GM23338 (cell line): ENCODE data around the gene DNAI1. TPM values are rescaled to one million over a fixed set of nuclear protein-coding genes. Genes with fewer than 3 reads are reported as not detected.

Experiments
- ATAC-seq: fragments of 200-7000 bp; cut with Tn5 transposase; 3 replicates; pipeline ENCODE4 v1.9.1; 2020
- DNase-seq: peaks from one replicate; pipeline ENCODE4 v3.0.0-alpha.2; 2015; ENCODE audit warnings: low spot score
- H2AFZ ChIP-seq: fragments of 200-600 bp; sonication (generic); 2 replicates; pipeline ENCODE4 v1.8.0; 2016; ENCODE audit warnings: antibody characterized with exemption, mild to moderate bottlenecking, moderate library complexity
- H3F3A ChIP-seq: fragments of 200-600 bp; sonication (generic); replicated peaks from 2 replicates; pipeline ENCODE4 v1.8.0; 2017; ENCODE audit warnings: antibody characterized with exemption, mixed run types, low read depth
- H3K27ac ChIP-seq: fragments of 200-600 bp; sonication (generic); 2 replicates; pipeline ENCODE4 v1.6.1; 2016; ENCODE audit warnings: low read depth
- H3K27me3 ChIP-seq: fragments of 200-600 bp; sonication (generic); 2 replicates; pipeline ENCODE4 v1.8.0; 2016; ENCODE audit warnings: mild to moderate bottlenecking, mixed run types, moderate library complexity; ENCODE audit not compliant: insufficient read depth
- H3K36me3 ChIP-seq: fragments of 200-600 bp; sonication (generic); 2 replicates; pipeline ENCODE4 v1.8.0; 2016; ENCODE audit warnings: mild to moderate bottlenecking; ENCODE audit not compliant: insufficient read depth
- H3K4me1 ChIP-seq: fragments of 200-600 bp; sonication (generic); 2 replicates; pipeline ENCODE4 v1.8.0; 2016; ENCODE audit warnings: mild to moderate bottlenecking, moderate library complexity; ENCODE audit not compliant: insufficient read depth
- H3K4me2 ChIP-seq: fragments of 200-600 bp; sonication (generic); 2 replicates; pipeline ENCODE4 v1.7.1; 2017; ENCODE audit warnings: mixed run types
- H3K4me3 ChIP-seq: fragments of 200-600 bp; sonication (generic); 2 replicates; pipeline ENCODE4 v1.6.1; 2016; ENCODE audit warnings: mixed run types
- H3K79me2 ChIP-seq: fragments of 200-600 bp; sonication (generic); replicated peaks from 2 replicates; pipeline ENCODE4 v1.8.0; 2017; ENCODE audit warnings: mild to moderate bottlenecking; ENCODE audit not compliant: insufficient read depth
- H3K9me2 ChIP-seq: fragments of 200-600 bp; sonication (generic); 2 replicates; pipeline ENCODE4 v1.8.0; 2017; ENCODE audit not compliant: insufficient read depth
- H4K20me1 ChIP-seq: fragments of 200-600 bp; sonication (generic); replicated peaks from 2 replicates; pipeline ENCODE4 v1.8.0; 2017; ENCODE audit warnings: mild to moderate bottlenecking; ENCODE audit not compliant: insufficient read depth
- H3K27ac Mint-ChIP-seq: 2 replicates; pipeline ENCODE4 v1.8.0; 2020; ENCODE audit warnings: inconsistent platforms, mild to moderate bottlenecking, moderate library complexity, mixed read lengths
- H3K27me3 Mint-ChIP-seq: 3 replicates; pipeline ENCODE4 v1.8.0; 2022; ENCODE audit warnings: low read depth, mild to moderate bottlenecking, moderate library complexity, mixed read lengths, inconsistent platforms; ENCODE audit not compliant: insufficient read depth, poor library complexity
- H3K36me3 Mint-ChIP-seq: 3 replicates; pipeline ENCODE4 v1.8.0; 2021; ENCODE audit warnings: low read depth, mild to moderate bottlenecking, inconsistent platforms, moderate library complexity, mixed read lengths
- H3K4me1 Mint-ChIP-seq: 3 replicates; pipeline ENCODE4 v1.8.0; 2020; ENCODE audit warnings: mild to moderate bottlenecking, inconsistent platforms, mixed read lengths
- H3K4me3 Mint-ChIP-seq: 3 replicates; pipeline ENCODE4 v1.8.0; 2021; ENCODE audit warnings: moderate library complexity, mild to moderate bottlenecking, inconsistent platforms, mixed read lengths
- H3K9me3 Mint-ChIP-seq: 3 replicates; pipeline ENCODE4 v1.8.0; 2020; ENCODE audit warnings: moderate library complexity, mild to moderate bottlenecking, inconsistent platforms, mixed read lengths
- CREB1 ChIP-seq: fragments of 250-450 bp; sonication (Bioruptor Pico); IDR thresholded peaks from 2 replicates; pipeline ENCODE4 v1.5.0; 2020; ENCODE audit warnings: low read depth, mild to moderate bottlenecking, moderate library complexity
- EZH2 ChIP-seq: fragments of 200-600 bp; sonication (generic); IDR thresholded peaks from one replicate; pipeline ENCODE4 v1.8.0; 2017; ENCODE audit warnings: antibody characterized with exemption, mild to moderate bottlenecking, low read depth; ENCODE audit not compliant: unreplicated experiment
- EZH2phosphoT487 ChIP-seq: fragments of 200-600 bp; sonication (generic); IDR thresholded peaks from one replicate; pipeline ENCODE4 v1.8.1; 2018; ENCODE audit warnings: antibody characterized with exemption; ENCODE audit not compliant: unreplicated experiment
- JUNB ChIP-seq: IDR thresholded peaks from one replicate; pipeline ENCODE4 v1.6.1; 2016; ENCODE audit warnings: antibody characterized with exemption; ENCODE audit not compliant: unreplicated experiment
- NANOG ChIP-seq: IDR thresholded peaks from 2 replicates; pipeline ENCODE4 v1.6.1; 2016; ENCODE audit warnings: antibody characterized with exemption, borderline replicate concordance
- POLR2AphosphoS5 ChIP-seq: IDR thresholded peaks from 2 replicates; pipeline ENCODE4 v1.6.1; 2016; ENCODE audit warnings: antibody characterized with exemption, low read depth
- STAT1 ChIP-seq: IDR thresholded peaks from one replicate; pipeline ENCODE4 v1.6.1; 2016; ENCODE audit warnings: antibody characterized with exemption; ENCODE audit not compliant: unreplicated experiment
- ZNF114 ChIP-seq: fragments of 250-450 bp; sonication (Bioruptor Pico); IDR thresholded peaks from 2 replicates; pipeline ENCODE4 v1.5.0; 2020; ENCODE audit warnings: mild to moderate bottlenecking, moderate library complexity
- ZNF331 ChIP-seq: fragments of 250-450 bp; sonication (Bioruptor Pico); IDR thresholded peaks from 2 replicates; pipeline ENCODE4 v1.5.0; 2020; ENCODE audit warnings: low read depth, mild to moderate bottlenecking, moderate library complexity
- polyA plus RNA-seq: library from polyadenylated mRNA; unstranded; fragments of >200 nt; fragmentation: Nextera tagmentation; extraction: Ambion mirVana; gene quantifications from 2 replicates; pipeline ENCODE4 v1.2.1, GENCODE V29; 2016
- total RNA-seq: library from RNA; depleted of rRNA; stranded (reverse); fragments of >200 nt; shearing (Covaris generic); gene quantifications from 2 replicates; pipeline ENCODE4 v1.2.3, GENCODE V29; 2014
- TF ChIP-seq, protein P1 (sequence below), 2 experiments: fragments of 200-600 bp in 1 of 2; sonication (generic) in 1 of 2; conservative IDR thresholded peaks; 2 replicates each; pipeline versions ENCODE4 v1.5.1 to v1.6.1; 2016 to 2017; ENCODE audit warnings: antibody characterized with exemption in 2 of 2, low read depth in 2 of 2, mild to moderate bottlenecking in 2 of 2, moderate library complexity in 1 of 2
- TF ChIP-seq, protein P2 (sequence below): IDR thresholded peaks from 2 replicates; pipeline ENCODE4 v1.6.1; 2016; ENCODE audit warnings: antibody characterized with exemption
- TF ChIP-seq, protein P3 (sequence below): fragments of 250-450 bp; sonication (Bioruptor Pico); IDR thresholded peaks from 2 replicates; pipeline ENCODE4 v1.5.0; 2020; ENCODE audit warnings: mild to moderate bottlenecking, moderate library complexity
- TF ChIP-seq, protein P4 (sequence below): IDR thresholded peaks from one replicate; pipeline ENCODE4 v1.6.1; 2018; ENCODE audit warnings: antibody characterized with exemption; ENCODE audit not compliant: unreplicated experiment

The DNAI1 gene
- total and polyA plus RNA-seq, 2 experiments from 2014 or later, result 1.0 to 1.1 TPM

DNA sequence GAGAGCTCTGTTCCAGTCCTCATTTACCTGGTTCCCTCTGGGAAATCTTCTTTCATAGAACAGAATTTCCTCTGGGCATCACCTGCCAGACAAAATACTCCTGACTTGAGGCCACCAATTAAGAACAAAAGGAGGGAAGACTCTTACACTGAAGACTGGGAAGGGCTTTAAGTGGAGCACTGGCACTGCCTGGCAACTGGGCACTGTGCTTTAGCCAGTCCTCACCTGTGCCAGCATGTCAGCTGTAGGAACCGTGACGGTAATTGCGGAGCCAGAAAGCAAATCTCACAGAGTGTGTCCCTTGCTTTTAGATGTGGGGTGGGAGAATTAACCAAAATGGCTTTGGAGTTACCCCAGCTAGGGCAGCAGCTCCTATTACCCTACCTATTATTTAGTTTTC, 40.9 kb upstream of the DNAI1 start:
- H4K20me1 ChIP-seq, result no peaks in the 10 kb centered on the region; the same call in none of the 2 replicates
- H3K27me3 ChIP-seq, result no peaks in the 10 kb centered on the region
- H3K4me3 ChIP-seq, result no peak overlapping the region
- ATAC-seq (no peak), DNase-seq (no peak)
- no peak overlapping the region for H2AFZ ChIP-seq
- no peak overlapping the region for H3K4me3 Mint-ChIP-seq
- H3K4me2 ChIP-seq, result no peak overlapping the region
- H3K36me3 ChIP-seq, result no peaks in the 10 kb centered on the region
- H3K36me3 Mint-ChIP-seq, result no peaks in the 10 kb centered on the region
- peaks cover 12% of the 10 kb centered on the region for H3K4me1 ChIP-seq
- H3K79me2 ChIP-seq, result no peaks in the 10 kb centered on the region
- H3F3A ChIP-seq, result no peaks in the 10 kb centered on the region
- no peaks in the 10 kb centered on the region for H3K9me3 Mint-ChIP-seq
- H3K9me2 ChIP-seq, result no peaks in the 10 kb centered on the region
- no peak overlapping the region for H3K27ac ChIP-seq
- H3K27me3 Mint-ChIP-seq, result peaks cover 8% of the 10 kb centered on the region
- no peak overlapping the region for H3K27ac Mint-ChIP-seq
- peaks cover 15% of the 10 kb centered on the region for H3K4me1 Mint-ChIP-seq
- no peak for TF ChIP-seq ZNF331
- TF ChIP-seq JUNB, result no peak
- TF ChIP-seq, protein P1, sequence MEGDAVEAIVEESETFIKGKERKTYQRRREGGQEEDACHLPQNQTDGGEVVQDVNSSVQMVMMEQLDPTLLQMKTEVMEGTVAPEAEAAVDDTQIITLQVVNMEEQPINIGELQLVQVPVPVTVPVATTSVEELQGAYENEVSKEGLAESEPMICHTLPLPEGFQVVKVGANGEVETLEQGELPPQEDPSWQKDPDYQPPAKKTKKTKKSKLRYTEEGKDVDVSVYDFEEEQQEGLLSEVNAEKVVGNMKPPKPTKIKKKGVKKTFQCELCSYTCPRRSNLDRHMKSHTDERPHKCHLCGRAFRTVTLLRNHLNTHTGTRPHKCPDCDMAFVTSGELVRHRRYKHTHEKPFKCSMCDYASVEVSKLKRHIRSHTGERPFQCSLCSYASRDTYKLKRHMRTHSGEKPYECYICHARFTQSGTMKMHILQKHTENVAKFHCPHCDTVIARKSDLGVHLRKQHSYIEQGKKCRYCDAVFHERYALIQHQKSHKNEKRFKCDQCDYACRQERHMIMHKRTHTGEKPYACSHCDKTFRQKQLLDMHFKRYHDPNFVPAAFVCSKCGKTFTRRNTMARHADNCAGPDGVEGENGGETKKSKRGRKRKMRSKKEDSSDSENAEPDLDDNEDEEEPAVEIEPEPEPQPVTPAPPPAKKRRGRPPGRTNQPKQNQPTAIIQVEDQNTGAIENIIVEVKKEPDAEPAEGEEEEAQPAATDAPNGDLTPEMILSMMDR (conservative IDR thresholded peaks at IDR 0.05; ENCODE audit: low read depth in 2 of 2), result no peak
- TF ChIP-seq CREB1 (CRISPR knock-in tag), result no peak
- TF ChIP-seq, protein P2, sequence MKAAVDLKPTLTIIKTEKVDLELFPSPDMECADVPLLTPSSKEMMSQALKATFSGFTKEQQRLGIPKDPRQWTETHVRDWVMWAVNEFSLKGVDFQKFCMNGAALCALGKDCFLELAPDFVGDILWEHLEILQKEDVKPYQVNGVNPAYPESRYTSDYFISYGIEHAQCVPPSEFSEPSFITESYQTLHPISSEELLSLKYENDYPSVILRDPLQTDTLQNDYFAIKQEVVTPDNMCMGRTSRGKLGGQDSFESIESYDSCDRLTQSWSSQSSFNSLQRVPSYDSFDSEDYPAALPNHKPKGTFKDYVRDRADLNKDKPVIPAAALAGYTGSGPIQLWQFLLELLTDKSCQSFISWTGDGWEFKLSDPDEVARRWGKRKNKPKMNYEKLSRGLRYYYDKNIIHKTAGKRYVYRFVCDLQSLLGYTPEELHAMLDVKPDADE, result no peak
- no peak for TF ChIP-seq POLR2AphosphoS5
- TF ChIP-seq STAT1, result no peak
- TF ChIP-seq, protein P3, sequence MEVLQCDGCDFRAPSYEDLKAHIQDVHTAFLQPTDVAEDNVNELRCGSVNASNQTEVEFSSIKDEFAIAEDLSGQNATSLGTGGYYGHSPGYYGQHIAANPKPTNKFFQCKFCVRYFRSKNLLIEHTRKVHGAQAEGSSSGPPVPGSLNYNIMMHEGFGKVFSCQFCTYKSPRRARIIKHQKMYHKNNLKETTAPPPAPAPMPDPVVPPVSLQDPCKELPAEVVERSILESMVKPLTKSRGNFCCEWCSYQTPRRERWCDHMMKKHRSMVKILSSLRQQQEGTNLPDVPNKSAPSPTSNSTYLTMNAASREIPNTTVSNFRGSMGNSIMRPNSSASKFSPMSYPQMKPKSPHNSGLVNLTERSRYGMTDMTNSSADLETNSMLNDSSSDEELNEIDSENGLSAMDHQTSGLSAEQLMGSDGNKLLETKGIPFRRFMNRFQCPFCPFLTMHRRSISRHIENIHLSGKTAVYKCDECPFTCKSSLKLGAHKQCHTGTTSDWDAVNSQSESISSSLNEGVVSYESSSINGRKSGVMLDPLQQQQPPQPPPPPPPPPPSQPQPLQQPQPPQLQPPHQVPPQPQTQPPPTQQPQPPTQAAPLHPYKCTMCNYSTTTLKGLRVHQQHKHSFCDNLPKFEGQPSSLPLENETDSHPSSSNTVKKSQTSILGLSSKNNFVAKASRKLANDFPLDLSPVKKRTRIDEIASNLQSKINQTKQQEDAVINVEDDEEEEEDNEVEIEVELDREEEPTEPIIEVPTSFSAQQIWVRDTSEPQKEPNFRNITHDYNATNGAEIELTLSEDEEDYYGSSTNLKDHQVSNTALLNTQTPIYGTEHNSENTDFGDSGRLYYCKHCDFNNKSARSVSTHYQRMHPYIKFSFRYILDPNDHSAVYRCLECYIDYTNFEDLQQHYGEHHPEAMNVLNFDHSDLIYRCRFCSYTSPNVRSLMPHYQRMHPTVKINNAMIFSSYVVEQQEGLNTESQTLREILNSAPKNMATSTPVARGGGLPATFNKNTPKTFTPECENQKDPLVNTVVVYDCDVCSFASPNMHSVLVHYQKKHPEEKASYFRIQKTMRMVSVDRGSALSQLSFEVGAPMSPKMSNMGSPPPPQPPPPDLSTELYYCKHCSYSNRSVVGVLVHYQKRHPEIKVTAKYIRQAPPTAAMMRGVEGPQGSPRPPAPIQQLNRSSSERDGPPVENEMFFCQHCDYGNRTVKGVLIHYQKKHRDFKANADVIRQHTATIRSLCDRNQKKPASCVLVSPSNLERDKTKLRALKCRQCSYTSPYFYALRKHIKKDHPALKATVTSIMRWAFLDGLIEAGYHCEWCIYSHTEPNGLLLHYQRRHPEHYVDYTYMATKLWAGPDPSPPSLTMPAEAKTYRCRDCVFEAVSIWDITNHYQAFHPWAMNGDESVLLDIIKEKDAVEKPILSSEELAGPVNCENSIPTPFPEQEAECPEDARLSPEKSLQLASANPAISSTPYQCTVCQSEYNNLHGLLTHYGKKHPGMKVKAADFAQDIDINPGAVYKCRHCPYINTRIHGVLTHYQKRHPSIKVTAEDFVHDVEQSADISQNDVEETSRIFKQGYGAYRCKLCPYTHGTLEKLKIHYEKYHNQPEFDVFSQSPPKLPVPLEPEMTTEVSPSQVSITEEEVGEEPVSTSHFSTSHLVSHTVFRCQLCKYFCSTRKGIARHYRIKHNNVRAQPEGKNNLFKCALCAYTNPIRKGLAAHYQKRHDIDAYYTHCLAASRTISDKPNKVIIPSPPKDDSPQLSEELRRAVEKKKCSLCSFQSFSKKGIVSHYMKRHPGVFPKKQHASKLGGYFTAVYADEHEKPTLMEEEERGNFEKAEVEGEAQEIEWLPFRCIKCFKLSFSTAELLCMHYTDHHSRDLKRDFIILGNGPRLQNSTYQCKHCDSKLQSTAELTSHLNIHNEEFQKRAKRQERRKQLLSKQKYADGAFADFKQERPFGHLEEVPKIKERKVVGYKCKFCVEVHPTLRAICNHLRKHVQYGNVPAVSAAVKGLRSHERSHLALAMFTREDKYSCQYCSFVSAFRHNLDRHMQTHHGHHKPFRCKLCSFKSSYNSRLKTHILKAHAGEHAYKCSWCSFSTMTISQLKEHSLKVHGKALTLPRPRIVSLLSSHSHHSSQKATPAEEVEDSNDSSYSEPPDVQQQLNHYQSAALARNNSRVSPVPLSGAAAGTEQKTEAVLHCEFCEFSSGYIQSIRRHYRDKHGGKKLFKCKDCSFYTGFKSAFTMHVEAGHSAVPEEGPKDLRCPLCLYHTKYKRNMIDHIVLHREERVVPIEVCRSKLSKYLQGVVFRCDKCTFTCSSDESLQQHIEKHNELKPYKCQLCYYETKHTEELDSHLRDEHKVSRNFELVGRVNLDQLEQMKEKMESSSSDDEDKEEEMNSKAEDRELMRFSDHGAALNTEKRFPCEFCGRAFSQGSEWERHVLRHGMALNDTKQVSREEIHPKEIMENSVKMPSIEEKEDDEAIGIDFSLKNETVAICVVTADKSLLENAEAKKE (CRISPR knock-in tag), result no peak
- TF ChIP-seq ZNF114 (CRISPR knock-in tag), result no peak
- TF ChIP-seq EZH2phosphoT487, result no peak
- TF ChIP-seq EZH2, result no peak
- TF ChIP-seq NANOG, result no peak
- TF ChIP-seq, protein P4, sequence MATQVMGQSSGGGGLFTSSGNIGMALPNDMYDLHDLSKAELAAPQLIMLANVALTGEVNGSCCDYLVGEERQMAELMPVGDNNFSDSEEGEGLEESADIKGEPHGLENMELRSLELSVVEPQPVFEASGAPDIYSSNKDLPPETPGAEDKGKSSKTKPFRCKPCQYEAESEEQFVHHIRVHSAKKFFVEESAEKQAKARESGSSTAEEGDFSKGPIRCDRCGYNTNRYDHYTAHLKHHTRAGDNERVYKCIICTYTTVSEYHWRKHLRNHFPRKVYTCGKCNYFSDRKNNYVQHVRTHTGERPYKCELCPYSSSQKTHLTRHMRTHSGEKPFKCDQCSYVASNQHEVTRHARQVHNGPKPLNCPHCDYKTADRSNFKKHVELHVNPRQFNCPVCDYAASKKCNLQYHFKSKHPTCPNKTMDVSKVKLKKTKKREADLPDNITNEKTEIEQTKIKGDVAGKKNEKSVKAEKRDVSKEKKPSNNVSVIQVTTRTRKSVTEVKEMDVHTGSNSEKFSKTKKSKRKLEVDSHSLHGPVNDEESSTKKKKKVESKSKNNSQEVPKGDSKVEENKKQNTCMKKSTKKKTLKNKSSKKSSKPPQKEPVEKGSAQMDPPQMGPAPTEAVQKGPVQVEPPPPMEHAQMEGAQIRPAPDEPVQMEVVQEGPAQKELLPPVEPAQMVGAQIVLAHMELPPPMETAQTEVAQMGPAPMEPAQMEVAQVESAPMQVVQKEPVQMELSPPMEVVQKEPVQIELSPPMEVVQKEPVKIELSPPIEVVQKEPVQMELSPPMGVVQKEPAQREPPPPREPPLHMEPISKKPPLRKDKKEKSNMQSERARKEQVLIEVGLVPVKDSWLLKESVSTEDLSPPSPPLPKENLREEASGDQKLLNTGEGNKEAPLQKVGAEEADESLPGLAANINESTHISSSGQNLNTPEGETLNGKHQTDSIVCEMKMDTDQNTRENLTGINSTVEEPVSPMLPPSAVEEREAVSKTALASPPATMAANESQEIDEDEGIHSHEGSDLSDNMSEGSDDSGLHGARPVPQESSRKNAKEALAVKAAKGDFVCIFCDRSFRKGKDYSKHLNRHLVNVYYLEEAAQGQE, result no peak
